COLO668 (cell line): Measurements from ENCODE around the gene IER2.
A peak's percentile ranks its signal among the peaks of the same experiment; 100 is the strongest.

ENCODE experiments used
- DNase-seq: peaks from one replicate; lab custom pipeline; 2025; ENCODE audit not compliant: unreplicated experiment; lab: John Stamatoyannopoulos, UW

Gene IER2, protein sequence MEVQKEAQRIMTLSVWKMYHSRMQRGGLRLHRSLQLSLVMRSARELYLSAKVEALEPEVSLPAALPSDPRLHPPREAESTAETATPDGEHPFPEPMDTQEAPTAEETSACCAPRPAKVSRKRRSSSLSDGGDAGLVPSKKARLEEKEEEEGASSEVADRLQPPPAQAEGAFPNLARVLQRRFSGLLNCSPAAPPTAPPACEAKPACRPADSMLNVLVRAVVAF

DNA sequence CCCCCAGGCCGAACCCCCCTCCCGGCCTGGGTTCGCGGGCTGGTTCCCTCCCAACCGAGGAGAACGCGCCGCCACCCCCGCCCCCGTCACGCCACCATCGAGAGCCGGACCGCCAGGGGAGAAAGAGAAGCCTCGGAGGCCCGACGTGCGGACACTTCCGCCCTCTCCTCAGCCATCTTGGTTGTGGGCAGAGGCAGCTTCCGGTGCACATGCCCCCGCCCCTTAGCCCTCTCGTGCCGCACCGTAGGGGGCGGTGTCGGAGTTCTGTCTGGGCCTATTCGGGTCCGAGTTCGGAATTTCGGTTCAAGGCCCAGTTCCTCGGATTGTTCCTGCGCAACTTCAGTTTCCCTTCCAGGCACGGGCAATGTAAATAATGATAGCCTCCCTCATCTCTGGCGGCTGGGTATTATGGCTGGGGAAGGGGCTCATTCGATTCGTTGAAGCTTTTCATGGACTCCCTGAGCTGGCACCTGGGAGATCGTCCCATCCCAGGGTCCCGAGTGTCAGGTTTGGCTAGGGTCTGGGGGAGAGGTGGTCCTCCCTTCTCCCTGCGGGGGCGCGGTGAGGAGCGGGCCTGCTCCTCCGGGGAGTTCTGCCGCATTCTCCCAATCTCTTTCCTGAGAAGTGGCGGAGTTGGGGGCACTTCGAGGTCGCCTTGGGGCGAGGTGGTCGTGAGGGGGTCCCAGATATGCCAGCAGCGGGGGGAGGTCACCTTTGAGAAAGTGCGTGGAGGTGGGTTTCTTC is at the start of gene IER2, which contains the start of gene STX10:
IER2 (plus strand) TSS at position 225 of the 744 bp plus-strand sequence. CDS start 2,776 bp downstream, outside the sequence.
STX10 (minus strand) TSS at position 189 of the 744 bp plus-strand sequence. CDS start 202 bp downstream, outside the sequence.
- peak; percentile 92 for DNase-seq

- DNase-seq, result peak; percentile 11
Measured at GRCh38 chr19:13100841-13101589, 49.2 kb upstream of the IER2 start.

GRCh38 chr19:13101590-13102415 is 48.4 kb upstream of the IER2 start:
- DNase-seq, result no peak

- no peak for DNase-seq
Measured at GRCh38 chr19:13102416-13102665, 47.9 kb upstream of the IER2 start.

DNA sequence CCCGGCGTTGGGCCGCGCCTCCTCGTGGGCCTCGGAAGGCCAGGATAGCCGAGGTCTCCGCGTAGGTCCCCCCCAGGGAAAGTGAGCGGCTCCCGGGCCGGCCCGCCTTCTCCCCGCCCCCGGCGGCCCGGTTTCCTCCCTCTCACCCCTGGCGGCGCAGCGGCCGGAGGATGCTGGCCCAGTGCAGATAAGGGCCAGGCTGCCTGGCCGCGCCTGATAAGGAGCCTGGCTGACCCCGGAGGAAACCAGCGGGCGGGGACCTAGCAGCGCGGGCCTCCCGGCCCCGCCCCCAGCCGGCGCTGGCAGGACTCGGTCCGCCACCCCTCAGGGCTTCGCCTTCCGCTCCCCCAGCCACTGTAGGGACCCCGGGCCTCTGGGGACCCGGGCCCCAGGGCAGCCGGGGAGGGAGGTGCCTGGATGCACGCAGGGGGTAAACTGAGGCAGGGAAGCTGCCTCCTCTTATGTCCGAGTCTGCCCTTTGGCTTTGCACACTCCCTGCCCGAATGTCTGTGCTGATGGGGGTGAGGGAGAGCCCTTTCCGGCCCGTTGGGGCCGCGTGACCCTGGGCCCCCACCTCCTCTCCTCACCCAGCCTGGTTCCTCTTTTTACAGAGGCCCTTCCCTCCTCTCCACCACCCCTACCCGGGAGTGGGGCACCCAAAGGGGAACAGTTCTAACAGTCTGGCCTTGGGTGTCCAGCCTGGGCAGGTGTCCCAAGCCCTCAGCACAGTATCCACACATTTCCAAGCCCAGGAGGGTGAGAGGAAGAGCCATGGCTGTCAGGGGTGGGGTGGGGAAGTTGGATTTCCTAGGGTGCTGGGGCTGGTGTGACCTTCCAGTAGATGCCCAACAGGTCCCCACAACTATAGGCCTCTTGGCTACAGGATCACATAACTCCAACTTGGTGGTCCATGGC is 47.3 kb upstream of the IER2 start, which contains the start of gene LYL1:
LYL1 (minus strand) TSS at position 193 of the 915 bp plus-strand sequence. CDS start 1,687 bp downstream, outside the sequence.
- peak; percentile 23 for DNase-seq

- DNase-seq, result no peak
Measured at GRCh38 chr19:13103581-13104359, 46.4 kb upstream of the IER2 start.

- DNase-seq, result no peak
Measured at GRCh38 chr19:13104360-13104847, 45.8 kb upstream of the IER2 start.

GRCh38 chr19:13104848-13105711 is 45.1 kb upstream of the IER2 start:
- no peak for DNase-seq

DNA sequence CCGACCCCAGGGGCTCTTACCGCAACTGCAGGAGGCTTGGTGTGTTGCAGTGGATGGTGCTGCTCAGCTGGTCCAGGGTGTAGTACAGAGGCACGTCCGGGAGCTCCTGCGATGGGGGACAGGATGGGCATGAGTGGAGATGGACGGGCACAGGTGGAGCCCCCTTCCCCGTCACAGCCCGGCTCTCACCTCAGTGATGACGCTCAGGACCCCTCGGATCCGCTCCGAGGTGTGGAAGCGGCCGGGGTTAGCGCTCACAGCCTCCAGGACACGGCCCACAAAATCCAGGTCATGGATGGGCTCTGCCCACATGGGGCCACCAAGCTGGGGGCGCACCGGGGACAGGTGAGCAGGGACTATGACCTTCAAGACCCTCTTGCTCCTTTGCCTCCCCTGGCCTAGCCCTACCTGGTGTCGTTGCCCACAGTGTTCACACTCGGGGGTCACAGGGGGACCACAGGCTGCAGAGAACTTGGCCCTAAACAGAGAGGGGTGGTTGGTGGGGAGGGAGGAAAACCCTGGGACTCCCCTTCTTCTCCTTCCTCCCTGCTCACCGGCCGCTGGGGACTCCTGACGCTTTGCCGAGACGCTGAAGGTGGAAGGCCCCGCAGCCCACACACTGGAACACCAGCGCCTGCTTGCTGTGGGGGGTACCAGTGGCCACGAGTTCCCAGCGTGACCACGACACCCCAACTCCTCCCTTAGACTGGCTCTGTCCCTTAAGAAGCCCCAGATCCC is 40.7 kb upstream of the IER2 start:
- no peak for DNase-seq

GRCh38 chr19:13110099-13110610 is 40.1 kb upstream of the IER2 start:
- DNase-seq, result no peak

DNA sequence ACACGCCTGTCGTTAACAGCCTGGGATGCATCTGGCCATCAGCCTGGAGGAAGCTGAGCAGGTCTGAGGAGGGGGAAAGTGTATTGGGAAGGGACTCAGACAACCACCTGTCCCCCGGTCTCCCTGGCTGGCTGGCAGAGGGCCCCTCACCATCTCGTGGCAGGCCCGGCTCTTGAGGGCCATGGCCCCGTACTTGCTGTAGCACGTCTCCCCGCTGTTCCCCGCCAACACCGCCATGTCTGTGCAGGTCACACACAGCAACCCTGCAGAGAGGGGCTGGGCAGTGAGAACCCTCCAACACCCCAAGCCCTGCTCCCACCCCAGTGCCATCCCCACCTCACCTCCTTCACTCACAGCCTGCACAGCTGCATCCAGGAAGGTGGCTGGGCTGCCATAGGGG is 37.7 kb upstream of the IER2 start:
- DNase-seq, result no peak

GRCh38 chr19:13115936-13116281 is 34.3 kb upstream of the IER2 start:
- no peak for DNase-seq

DNA sequence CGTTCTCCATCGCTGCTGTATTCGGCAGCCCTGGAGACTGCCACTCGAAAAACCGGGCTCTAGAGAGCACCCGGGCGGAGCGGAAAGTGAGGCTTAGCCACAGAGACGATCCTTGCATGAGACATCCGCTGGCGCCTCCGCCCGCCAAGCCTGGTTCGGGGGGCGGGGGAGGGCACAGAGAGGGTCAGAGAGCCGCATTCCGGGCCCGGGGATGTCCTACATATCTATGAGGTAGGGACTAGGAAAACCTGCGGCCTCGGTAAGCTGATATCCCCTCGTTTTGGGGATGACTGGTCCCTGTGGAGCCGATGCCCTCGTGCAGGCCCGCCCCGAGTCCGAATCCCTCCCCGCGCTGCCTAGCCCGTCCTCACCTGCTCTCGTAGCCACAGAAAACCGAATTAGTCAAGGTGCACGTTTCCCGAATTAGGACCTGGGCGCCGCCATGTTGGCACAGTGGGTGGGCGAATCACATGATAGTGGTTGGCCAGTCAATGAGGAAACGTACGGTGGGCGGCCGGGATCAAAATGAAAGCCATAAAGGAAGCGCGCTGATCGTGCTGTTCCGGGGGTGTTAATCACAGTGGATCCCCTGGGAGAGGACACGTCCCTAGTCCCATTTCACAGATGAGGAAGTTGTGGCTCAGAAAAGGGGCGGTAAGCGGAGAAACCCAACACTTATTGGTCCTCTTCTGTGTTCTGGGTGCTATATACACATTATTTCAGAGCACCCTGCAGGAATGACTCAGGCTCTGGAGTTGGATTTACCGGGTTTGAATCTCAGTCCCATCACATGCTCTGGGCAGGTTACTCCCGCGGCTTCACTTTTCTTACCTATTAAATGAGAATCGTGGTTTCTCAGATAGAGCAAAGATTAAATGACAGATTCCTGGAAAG is 33.7 kb upstream of the IER2 start, which contains the start of gene TRMT1:
TRMT1 (minus strand) TSS at position 459 of the 894 bp plus-strand sequence; CDS start at position 118, 341 bp downstream.
- DNase-seq, result peak; percentile 94

DNA sequence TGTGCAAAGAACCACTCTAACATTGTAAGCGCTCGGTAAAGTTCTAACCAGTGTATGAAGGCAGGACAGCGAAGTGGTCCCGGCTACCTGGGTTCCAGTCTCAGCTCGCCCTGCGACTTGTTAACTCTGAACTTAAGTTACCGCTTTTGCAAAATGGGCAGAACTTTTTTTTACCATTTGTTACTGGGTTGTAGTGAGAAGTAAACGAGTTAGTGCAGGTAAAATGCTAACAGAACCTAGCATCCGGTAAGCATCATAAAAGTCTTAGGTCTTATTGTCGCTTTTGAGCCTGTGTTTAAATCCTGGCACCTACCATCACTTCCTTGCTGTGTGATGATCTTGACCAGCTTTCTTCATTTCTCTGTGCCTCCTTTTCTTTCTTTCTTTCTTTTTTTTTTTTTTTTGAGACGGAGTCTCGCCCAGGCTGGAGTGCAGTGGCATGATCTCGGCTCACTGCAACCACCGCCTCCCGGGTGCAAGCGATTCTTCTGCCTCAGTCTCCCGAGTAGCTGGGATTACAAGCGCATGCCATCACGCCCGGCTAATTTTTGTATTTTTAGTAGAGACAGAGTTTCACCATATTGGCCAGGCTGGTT is 32.9 kb upstream of the IER2 start:
- DNase-seq, result no peak

DNA sequence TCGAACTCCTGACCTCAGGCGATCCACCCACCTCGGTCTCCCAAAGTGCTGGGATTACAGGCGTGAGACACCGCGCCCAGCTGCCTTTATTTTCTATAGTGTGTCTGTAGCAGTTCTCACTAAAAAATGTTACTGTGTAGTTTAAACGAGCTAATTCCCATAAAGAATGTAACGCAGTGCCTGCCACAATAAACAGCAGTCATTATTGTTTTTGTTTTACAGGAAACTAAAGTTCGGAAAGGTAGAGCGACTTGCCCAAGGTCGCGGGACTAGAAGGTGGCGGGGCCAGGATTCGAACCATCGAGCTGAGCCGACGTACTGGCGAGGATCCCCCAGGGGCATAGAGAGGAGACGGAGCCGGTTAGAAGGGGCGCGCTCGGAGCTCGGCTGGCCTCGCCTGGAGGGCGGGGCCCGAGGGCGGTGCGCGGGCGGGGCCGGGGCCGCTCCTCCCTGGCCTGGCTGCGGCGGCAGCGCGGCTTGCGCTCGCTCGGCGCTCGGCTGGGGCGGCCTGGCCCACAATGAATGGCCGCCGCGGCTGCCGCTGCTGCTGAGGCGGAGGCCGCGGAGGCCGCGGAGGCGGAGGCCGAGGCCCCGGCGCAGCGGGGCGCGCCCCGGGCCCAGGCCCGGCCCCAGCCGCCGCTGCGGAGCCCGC is 32.3 kb upstream of the IER2 start, which contains the start of gene NACC1:
NACC1 (plus strand) TSS at position 493 of the 652 bp plus-strand sequence. CDS start 16,944 bp downstream, outside the sequence.
- peak; percentile 95 for DNase-seq
